Neutrophil (primary cell): ENCODE measurements around the gene CPLX1.
"Not testable (repeated sequence)": the region's sequence is repeated elsewhere in the genome, so short reads cannot be mapped to it uniquely, and the experiment has no call there.

Source experiments
- H3K27ac ChIP-seq: fragments of 200-600 bp; sonication (generic); 2 replicates; pipeline ENCODE4 v1.5.1; 2016; ENCODE audit warnings: mild to moderate bottlenecking, moderate library complexity
- H3K27me3 ChIP-seq: fragments of 200-600 bp; sonication (generic); 2 replicates; pipeline ENCODE4 v1.6.0; 2016; ENCODE audit warnings: mild to moderate bottlenecking
- H3K36me3 ChIP-seq: fragments of 200-600 bp; sonication (generic); 2 replicates; pipeline ENCODE4 v1.5.1; 2017
- H3K4me1 ChIP-seq, 2 experiments: fragments of 200-600 bp in 1 of 2; sonication (generic) in 1 of 2; 1 replicate in 1 of 2; 2 replicates in 1 of 2; pipeline versions ENCODE4 v1.5.1 to v1.6.1; 2013 to 2016; ENCODE audit warnings: low read depth in 1 of 2, low read length in 1 of 2, mild to moderate bottlenecking in 1 of 2, moderate library complexity in 1 of 2; ENCODE audit not compliant: control insufficient read depth in 1 of 2, insufficient read depth in 1 of 2
- H3K4me3 ChIP-seq, 2 experiments: fragments of 200-600 bp in 1 of 2; sonication (generic) in 1 of 2; 1 replicate in 1 of 2; 2 replicates in 1 of 2; pipeline ENCODE4 v1.5.1; 2013 to 2016; ENCODE audit warnings: low read depth in 1 of 2, low read length in 1 of 2, mild to moderate bottlenecking in 1 of 2, moderate library complexity in 1 of 2
- H3K9me3 ChIP-seq: fragments of 200-600 bp; sonication (generic); 2 replicates; pipeline ENCODE4 v1.5.1; 2016
- CTCF ChIP-seq: fragments of 200-600 bp; sonication (generic); IDR thresholded peaks from 2 replicates; pipeline ENCODE4 v1.5.1; 2016; ENCODE audit warnings: antibody characterized with exemption

The CPLX1 gene

DNA sequence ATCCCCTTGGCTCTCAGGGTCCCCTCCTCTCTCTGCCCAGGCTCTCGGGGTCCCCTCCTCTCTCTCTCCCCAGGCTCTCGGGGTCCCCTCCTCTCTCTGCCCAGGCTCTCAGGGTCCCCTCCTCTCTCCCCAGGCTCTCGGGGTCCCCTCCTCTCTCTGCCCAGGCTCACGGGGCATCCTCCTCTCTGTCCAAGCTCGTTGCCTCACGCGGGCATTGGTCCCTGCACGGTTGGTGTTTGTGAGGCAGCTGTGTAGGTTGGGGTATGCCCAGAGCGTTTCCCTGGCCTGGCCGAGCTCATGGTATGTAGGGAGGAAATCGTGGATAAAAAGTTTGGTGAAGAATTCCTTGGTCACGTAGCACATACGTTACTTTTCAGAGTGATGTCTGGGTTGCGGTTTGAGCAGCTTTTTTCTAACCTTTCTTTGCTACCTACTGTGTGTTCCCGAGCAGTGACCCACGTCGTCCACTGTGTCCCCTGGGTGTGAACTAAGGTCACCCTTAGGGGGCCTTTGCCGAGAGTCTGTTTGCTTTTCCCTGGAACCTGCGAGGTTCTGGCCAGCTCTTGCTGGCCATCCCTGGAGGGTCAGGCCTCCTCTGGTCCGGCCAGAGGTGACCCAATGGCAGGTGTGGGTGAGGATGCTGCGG, 83.7 kb downstream of the CPLX1 start:
- H3K4me1 ChIP-seq, result no peaks in the 10 kb centered on the region
- peaks cover 61% of the 10 kb centered on the region for H3K36me3 ChIP-seq
- H3K27me3 ChIP-seq, result no peaks in the 10 kb centered on the region
- H3K27ac ChIP-seq, result no peak overlapping the region
- no peaks in the 10 kb centered on the region for H3K9me3 ChIP-seq
- no peak overlapping the region for H3K4me3 ChIP-seq
- no peak for TF ChIP-seq CTCF

- Histone ChIP-seq H3K4me1 (no peaks in the 10 kb centered on the region), H3K4me3 (no peak overlapping the region), H3K36me3 (peaks cover 74% of the 10 kb centered on the region), H3K9me3 (no peaks in the 10 kb centered on the region), H3K27me3 (no peaks in the 10 kb centered on the region), H3K27ac (no peak overlapping the region)
- no peak for TF ChIP-seq CTCF
These were observed 85.2 kb downstream of the CPLX1 start for GRCh38 chr4:740656-741282.

DNA sequence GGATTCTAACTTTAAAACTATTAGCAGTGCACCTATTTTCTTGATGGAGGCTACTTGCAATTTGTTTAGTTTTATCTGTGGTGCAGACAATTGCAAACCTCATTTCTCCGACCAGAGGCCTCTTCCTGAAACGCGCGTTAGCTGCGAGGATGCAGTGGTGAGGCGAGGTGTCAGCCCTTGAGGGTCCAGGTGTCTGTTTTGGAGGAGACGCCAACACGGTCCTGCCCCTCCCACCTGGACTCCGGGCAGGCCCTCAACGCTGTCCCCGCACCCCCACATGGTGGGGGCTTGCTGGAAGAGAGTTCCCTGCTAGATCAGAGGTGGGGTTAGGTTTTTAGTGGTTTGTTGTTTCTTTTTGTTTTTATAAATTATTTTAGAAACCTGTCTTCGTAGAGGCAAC, 85.9 kb downstream of the CPLX1 start:
- no peak overlapping the region for H3K27ac ChIP-seq
- H3K4me3 ChIP-seq, result no peak overlapping the region
- no peaks in the 10 kb centered on the region for H3K4me1 ChIP-seq
- no peaks in the 10 kb centered on the region for H3K27me3 ChIP-seq
- no peaks in the 10 kb centered on the region for H3K9me3 ChIP-seq
- peaks cover 81% of the 10 kb centered on the region for H3K36me3 ChIP-seq
- no peak for TF ChIP-seq CTCF

DNA sequence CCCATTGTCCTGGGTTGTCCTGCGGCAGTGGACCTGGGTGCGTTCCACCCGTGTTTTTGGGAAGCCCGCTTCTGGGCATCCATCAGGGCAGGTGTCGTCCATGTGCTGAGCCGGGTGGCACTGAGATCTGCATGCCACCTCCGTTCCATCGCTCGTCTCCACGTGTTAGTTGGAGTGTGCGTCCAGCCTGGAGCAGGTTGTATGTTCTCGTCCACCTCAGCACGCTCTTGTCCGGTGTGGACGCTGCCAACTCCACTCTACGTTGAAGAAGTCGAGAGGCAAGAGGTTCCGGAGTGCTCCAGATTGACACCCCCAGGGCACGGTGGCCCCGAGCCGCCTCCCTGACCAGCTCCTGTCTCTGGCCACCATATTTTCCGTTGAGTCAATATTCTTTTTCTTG, 86.4 kb downstream of the CPLX1 start:
- Histone ChIP-seq H3K27me3 (no peaks in the 10 kb centered on the region), H3K4me3 (no peak overlapping the region), H3K27ac (no peak overlapping the region), H3K9me3 (no peaks in the 10 kb centered on the region), H3K4me1 (no peaks in the 10 kb centered on the region), H3K36me3 (peaks cover 86% of the 10 kb centered on the region)
- TF ChIP-seq CTCF, result no peak

DNA sequence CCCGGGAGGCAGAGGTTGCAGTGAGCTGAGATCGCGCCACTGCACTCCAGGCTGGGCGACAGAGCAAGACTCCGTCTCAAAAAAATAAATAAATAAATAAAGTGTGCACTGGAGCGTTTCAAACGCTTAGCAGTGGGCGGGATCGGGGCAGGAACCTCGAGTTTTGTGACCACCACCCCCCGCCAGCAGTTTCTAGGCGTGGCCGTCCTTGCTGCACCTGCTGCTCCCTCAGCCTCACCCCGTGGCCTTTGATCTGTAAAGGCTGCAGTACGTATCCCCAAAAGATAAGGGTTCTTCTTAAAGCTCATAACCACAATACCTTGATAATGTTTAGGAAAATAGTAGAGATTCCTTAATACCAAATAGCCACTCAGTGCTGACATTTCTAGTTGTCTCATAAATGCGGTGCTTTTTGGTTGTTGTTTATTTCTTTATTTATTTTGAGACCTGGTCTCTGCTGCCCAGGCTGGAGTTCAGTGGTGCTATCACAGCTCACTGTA, 87.1 kb downstream of the CPLX1 start:
- no peaks in the 10 kb centered on the region for H3K4me1 ChIP-seq
- peaks cover 87% of the 10 kb centered on the region for H3K36me3 ChIP-seq
- H3K9me3 ChIP-seq, result no peaks in the 10 kb centered on the region
- no peak overlapping the region for H3K27ac ChIP-seq
- no peak for TF ChIP-seq CTCF
- no peak overlapping the region for H3K4me3 ChIP-seq
- no peaks in the 10 kb centered on the region for H3K27me3 ChIP-seq

DNA sequence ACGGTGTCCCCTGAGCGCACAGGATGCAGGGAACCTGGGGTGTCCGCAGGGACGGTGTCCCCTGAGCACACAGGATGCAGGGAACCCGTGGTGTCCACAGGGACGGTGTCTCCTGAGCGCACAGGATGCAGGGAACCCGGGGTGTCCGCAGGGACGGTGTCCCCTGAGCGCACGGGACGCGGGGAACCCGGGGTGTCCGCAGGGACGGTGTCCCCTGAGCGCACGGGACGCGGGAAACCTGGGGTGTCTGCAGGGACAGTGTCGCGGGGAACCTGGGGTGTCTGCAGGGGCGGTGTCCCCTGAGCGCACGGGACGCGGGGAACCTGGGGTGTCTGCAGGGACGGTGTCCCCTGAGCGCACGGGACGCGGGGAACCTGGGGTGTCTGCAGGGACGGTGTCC, 89.4 kb downstream of the CPLX1 start:
- H3K27me3 ChIP-seq, H3K27ac ChIP-seq, H3K9me3 ChIP-seq, H3K4me1 ChIP-seq, H3K4me3 ChIP-seq: not testable (repeated sequence)
- peaks cover 93% of the 10 kb centered on the region for H3K36me3 ChIP-seq
